Activated CD8-positive, alpha-beta memory T cell treated with anti-CD3 and anti-CD28 coated beads, Interleukin-2, amount 50 U/mL, for 1 hour (primary cell): Measurements from ENCODE around the gene EVI5.

Source experiments
- DNase-seq: peaks from one replicate; pipeline ENCODE4 v3.0.0-alpha.2; 2020; ENCODE audit errors: extremely low read depth

EVI5 gene

GRCh38 chr1:92519043-92519442 is 265.9 kb downstream of the EVI5 start:
- DNase-seq: no peak

GRCh38 chr1:92516574-92516973 is 268.3 kb downstream of the EVI5 start:
- no peak for DNase-seq

GRCh38 chr1:92515796-92516201 is 269.1 kb downstream of the EVI5 start:
- no peak for DNase-seq

GRCh38 chr1:92511541-92511940 is 273.4 kb downstream of the EVI5 start:
- no peak for DNase-seq

GRCh38 chr1:92509619-92510018 is 275.3 kb downstream of the EVI5 start:
- no peak for DNase-seq

GRCh38 chr1:92505015-92505692 is 279.8 kb downstream of the EVI5 start:
- DNase-seq: no peak

GRCh38 chr1:92504291-92505014 is 280.5 kb downstream of the EVI5 start:
- DNase-seq: no peak

- no peak for DNase-seq
Measured at GRCh38 chr1:92503926-92504285, 281.0 kb downstream of the EVI5 start.

- no peak for DNase-seq
Measured at GRCh38 chr1:92503043-92503925, 281.6 kb downstream of the EVI5 start.

- no peak for DNase-seq
Measured at GRCh38 chr1:92502247-92502646, 282.7 kb downstream of the EVI5 start.

GRCh38 chr1:92500552-92500951 is 284.4 kb downstream of the EVI5 start:
- DNase-seq: no peak

- DNase-seq: no peak
Measured at GRCh38 chr1:92495392-92496063, 289.4 kb downstream of the EVI5 start.

GRCh38 chr1:92494485-92495141 is 290.3 kb downstream of the EVI5 start:
- no peak for DNase-seq

- DNase-seq: no peak
Measured at GRCh38 chr1:92493139-92493538, 291.8 kb downstream of the EVI5 start.

GRCh38 chr1:92488832-92489231 is 296.1 kb downstream of the EVI5 start:
- no peak for DNase-seq

- no peak for DNase-seq
Measured at GRCh38 chr1:92488416-92488815, 296.5 kb downstream of the EVI5 start.

- DNase-seq: no peak
Measured at GRCh38 chr1:92487078-92487605, 297.8 kb downstream of the EVI5 start.

GRCh38 chr1:92486251-92487077 is 298.4 kb downstream of the EVI5 start, which contains the start of gene GFI1:
TSS of gene GFI1 (minus strand) at chr1:92486925. CDS start at chr1:92483487, 3,438 bp downstream.
- no peak for DNase-seq

GRCh38 chr1:92485381-92486250 is 299.3 kb downstream of the EVI5 start:
- DNase-seq: peak; percentile 53
